ENCODE data around the gene C5orf52. TPM values are rescaled to one million over a fixed set of nuclear protein-coding genes. Genes with fewer than 3 reads are reported as not detected.
A peak's percentile ranks its signal among the peaks of the same experiment; 100 is the strongest.

C5orf52 gene
- not detected in 3 replicates for total RNA-seq

- TF ChIP-seq, protein P1, sequence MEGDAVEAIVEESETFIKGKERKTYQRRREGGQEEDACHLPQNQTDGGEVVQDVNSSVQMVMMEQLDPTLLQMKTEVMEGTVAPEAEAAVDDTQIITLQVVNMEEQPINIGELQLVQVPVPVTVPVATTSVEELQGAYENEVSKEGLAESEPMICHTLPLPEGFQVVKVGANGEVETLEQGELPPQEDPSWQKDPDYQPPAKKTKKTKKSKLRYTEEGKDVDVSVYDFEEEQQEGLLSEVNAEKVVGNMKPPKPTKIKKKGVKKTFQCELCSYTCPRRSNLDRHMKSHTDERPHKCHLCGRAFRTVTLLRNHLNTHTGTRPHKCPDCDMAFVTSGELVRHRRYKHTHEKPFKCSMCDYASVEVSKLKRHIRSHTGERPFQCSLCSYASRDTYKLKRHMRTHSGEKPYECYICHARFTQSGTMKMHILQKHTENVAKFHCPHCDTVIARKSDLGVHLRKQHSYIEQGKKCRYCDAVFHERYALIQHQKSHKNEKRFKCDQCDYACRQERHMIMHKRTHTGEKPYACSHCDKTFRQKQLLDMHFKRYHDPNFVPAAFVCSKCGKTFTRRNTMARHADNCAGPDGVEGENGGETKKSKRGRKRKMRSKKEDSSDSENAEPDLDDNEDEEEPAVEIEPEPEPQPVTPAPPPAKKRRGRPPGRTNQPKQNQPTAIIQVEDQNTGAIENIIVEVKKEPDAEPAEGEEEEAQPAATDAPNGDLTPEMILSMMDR (IDR thresholded peaks at IDR 0.05; ENCODE audit: unreplicated experiment), result no peak
- peak within 1 kb of the TSS; percentile 66 for H3K27ac Mint-ChIP-seq
- peak within 1 kb of the TSS; percentile 84 for H3K4me3 Mint-ChIP-seq
- DNase-seq (ENCODE audit: low spot score in 2 of 2, unreplicated experiment in 2 of 2), result peak in 1 of 2 experiments; percentile 44
- peaks cover 10% of the 10 kb centered on the region for H3K4me1 Mint-ChIP-seq
- no peaks in the 10 kb centered on the region for H3K36me3 Mint-ChIP-seq
- peaks cover 5% of the 10 kb centered on the region for H3K9me3 Mint-ChIP-seq
- peaks cover 35% of the 10 kb centered on the region for H3K27me3 Mint-ChIP-seq (ENCODE audit: low read depth)
Measured at GRCh38 chr5:157670662-157671591, at the start of gene C5orf52. TSS of gene C5orf52 (plus strand) at chr5:157671533. CDS start at chr5:157671615, 82 bp downstream.

DNA sequence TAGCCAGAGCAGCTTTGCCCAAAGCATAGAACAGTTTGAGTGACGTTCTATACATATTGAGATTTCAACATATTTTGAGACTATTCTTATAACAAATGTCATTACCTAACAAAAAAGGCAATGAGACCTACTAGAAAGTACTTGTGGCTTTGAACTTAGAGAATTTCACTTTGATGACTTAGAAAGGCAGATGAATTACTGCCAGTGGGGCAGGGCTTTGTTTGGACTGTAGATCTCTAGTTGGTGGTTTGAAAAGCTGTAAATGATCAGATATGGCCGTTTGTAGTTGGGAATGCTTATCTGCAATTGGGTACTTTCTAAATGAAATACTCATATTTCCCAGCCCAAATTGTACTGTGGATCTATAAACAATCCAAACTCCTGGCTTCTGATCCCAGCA is 47.2 kb upstream of the C5orf52 start:
- Mint-ChIP-seq H3K9me3 (peaks cover 8% of the 10 kb centered on the region), H3K4me1 (no peaks in the 10 kb centered on the region), H3K36me3 (peaks cover 2% of the 10 kb centered on the region), H3K27me3 (ENCODE audit: low read depth) (no peaks in the 10 kb centered on the region), H3K4me3 (no peak overlapping the region), H3K27ac (no peak overlapping the region)
- TF ChIP-seq, protein P1 (IDR thresholded peaks at IDR 0.05; ENCODE audit: unreplicated experiment), result no peak
- no peak for DNase-seq (ENCODE audit: low spot score in 2 of 2, unreplicated experiment in 2 of 2)

GRCh38 chr5:157626831-157627230 is 44.5 kb upstream of the C5orf52 start:
- Mint-ChIP-seq H3K36me3 (peaks cover 4% of the 10 kb centered on the region), H3K27ac (no peak overlapping the region), H3K4me1 (no peaks in the 10 kb centered on the region), H3K9me3 (peaks cover 22% of the 10 kb centered on the region), H3K27me3 (ENCODE audit: low read depth) (no peaks in the 10 kb centered on the region), H3K4me3 (no peak overlapping the region)
- no peak for DNase-seq (ENCODE audit: low spot score in 2 of 2, unreplicated experiment in 2 of 2)
- TF ChIP-seq, protein P1 (IDR thresholded peaks at IDR 0.05; ENCODE audit: unreplicated experiment), result no peak

GRCh38 chr5:157630341-157630740 is 41.0 kb upstream of the C5orf52 start:
- TF ChIP-seq, protein P1 (IDR thresholded peaks at IDR 0.05; ENCODE audit: unreplicated experiment), result no peak
- no peaks in the 10 kb centered on the region for H3K27me3 Mint-ChIP-seq (ENCODE audit: low read depth)
- no peaks in the 10 kb centered on the region for H3K4me1 Mint-ChIP-seq
- DNase-seq (ENCODE audit: low spot score in 2 of 2, unreplicated experiment in 2 of 2), result no peak
- no peak overlapping the region for H3K27ac Mint-ChIP-seq
- no peak overlapping the region for H3K4me3 Mint-ChIP-seq
- H3K36me3 Mint-ChIP-seq, result peaks cover 3% of the 10 kb centered on the region
- peaks cover 15% of the 10 kb centered on the region for H3K9me3 Mint-ChIP-seq

DNA sequence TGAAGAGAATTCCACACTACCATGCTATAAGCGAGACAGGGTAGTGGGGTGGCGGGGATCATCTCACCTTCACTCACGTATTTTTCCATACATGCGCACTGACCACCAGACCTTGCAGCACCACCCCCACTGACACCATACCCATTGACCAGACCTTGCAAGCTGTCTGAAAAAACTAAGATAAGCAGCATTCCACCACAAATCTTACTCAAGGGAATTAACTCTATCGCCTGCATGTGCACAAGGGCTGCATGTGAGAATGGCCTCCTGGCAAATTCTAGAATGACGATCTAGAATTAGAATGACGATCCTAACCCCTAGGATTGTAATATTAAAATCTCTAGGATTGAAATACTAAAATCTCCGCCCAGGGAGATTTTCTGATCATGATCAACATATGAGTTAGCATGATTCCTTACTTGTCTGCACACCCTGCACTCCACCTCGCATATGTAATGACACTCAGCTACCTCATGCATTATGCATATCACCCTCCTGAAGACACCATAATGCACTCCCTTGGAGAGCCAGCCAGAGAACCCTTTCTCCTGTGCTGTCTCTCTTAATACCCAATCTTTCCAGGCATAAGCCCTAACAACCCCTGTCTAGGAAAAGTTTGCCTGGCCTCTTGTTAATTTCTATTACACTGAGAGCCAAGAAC is 30.8 kb upstream of the C5orf52 start:
- no peaks in the 10 kb centered on the region for H3K9me3 Mint-ChIP-seq
- no peak for DNase-seq (ENCODE audit: low spot score in 2 of 2, unreplicated experiment in 2 of 2)
- no peak overlapping the region for H3K4me3 Mint-ChIP-seq
- no peaks in the 10 kb centered on the region for H3K4me1 Mint-ChIP-seq
- no peak overlapping the region for H3K27ac Mint-ChIP-seq
- TF ChIP-seq, protein P1 (IDR thresholded peaks at IDR 0.05; ENCODE audit: unreplicated experiment), result no peak
- no peaks in the 10 kb centered on the region for H3K36me3 Mint-ChIP-seq
- no peaks in the 10 kb centered on the region for H3K27me3 Mint-ChIP-seq (ENCODE audit: low read depth)
